Tibial nerve (tissue), 4 donors: ENCODE measurements around the gene NYNRIN. TPM values are rescaled to one million over a fixed set of nuclear protein-coding genes. Genes with fewer than 3 reads are reported as not detected.
A peak's percentile ranks its signal among the peaks of the same experiment; 100 is the strongest.

Source experiments
- DNase-seq, 2 donors: peaks; one replicate each; pipeline ENCODE4 v3.0.0-alpha.2; 2019; ENCODE audit warnings: low spot score in 2 of 2
- H3K27ac ChIP-seq, 4 donors: fragments of 200-600 bp; sonication (generic) in 3 of 4; one replicate each; pipeline ENCODE4 v1.5.1; 2017 to 2019; ENCODE audit warnings: mild to moderate bottlenecking in 1 of 4
- H3K27me3 ChIP-seq, 2 donors: fragments of 200-600 bp; sonication (generic) in 1 of 2; one replicate each; pipeline versions ENCODE4 v1.5.1 to v1.6.0; 2017 to 2019
- H3K36me3 ChIP-seq, 3 donors: fragments of 200-600 bp; sonication (generic); one replicate each; pipeline ENCODE4 v1.5.1; 2018 to 2019
- H3K4me1 ChIP-seq, 4 donors: fragments of 200-600 bp; sonication (generic) in 3 of 4; one replicate each; pipeline ENCODE4 v1.5.1; 2017 to 2019
- H3K4me3 ChIP-seq, 4 donors: fragments of 200-600 bp; sonication (generic) in 3 of 4; one replicate each; pipeline ENCODE4 v1.5.1; 2017 to 2019; ENCODE audit warnings: mild to moderate bottlenecking in 1 of 4, moderate library complexity in 1 of 4
- H3K9me3 ChIP-seq, 4 donors: fragments of 200-600 bp; sonication (generic) in 3 of 4; one replicate each; pipeline ENCODE4 v1.5.1; 2017 to 2019
- CTCF ChIP-seq, 5 experiments: fragments of 200-600 bp in 3 of 5; fragments of 450-650 bp in 2 of 5; sonication (generic) in 3 of 5; IDR thresholded peaks; one replicate each; pipeline ENCODE4 v1.5.1; 2016 to 2019; ENCODE audit warnings: antibody characterized with exemption in 5 of 5, mild to moderate bottlenecking in 3 of 5, moderate library complexity in 2 of 5
- EP300 ChIP-seq, 2 donors: sonication (generic); formaldehyde crosslinking; IDR thresholded peaks; one replicate each; pipeline ENCODE4 v1.6.1; 2017; ENCODE audit warnings: antibody characterized with exemption in 2 of 2, mild to moderate bottlenecking in 1 of 2
- POLR2A ChIP-seq, 2 donors: fragments of 450-650 bp; IDR thresholded peaks; one replicate each; pipeline ENCODE4 v1.6.1; 2017; ENCODE audit warnings: antibody characterized with exemption in 2 of 2, mild to moderate bottlenecking in 2 of 2, moderate library complexity in 2 of 2
- WGBS, 2 donors: methylation state at CpG; one replicate each; pipeline ENCODE4 v1.1.5; 2018; 5-methylcytosine and 5-hydroxymethylcytosine counted together
- total RNA-seq, 4 donors: library from RNA; depleted of rRNA; stranded (reverse); fragments of >200 nt; gene quantifications; one replicate each; pipeline ENCODE4 v1.1.0, GENCODE V29; 2016

Gene NYNRIN
- total RNA-seq, 4 donors from 2014 or later = 17.4 to 24.7 (median 19.4) TPM

GRCh38 chr14:24395609-24396582 is 2.9 kb upstream of the NYNRIN start:
- no peak for TF ChIP-seq POLR2A (IDR thresholded peaks at IDR 0.05)
- no peak for TF ChIP-seq CTCF (IDR thresholded peaks at IDR 0.05)
- no peak for TF ChIP-seq EP300 (IDR thresholded peaks at IDR 0.05)
- DNase-seq = no peak
- no peaks in the 10 kb centered on the region for H3K9me3 ChIP-seq
- no peak overlapping the region for H3K4me3 ChIP-seq
- H3K36me3 ChIP-seq = no peaks in the 10 kb centered on the region
- no peaks in the 10 kb centered on the region for H3K27me3 ChIP-seq
- H3K27ac ChIP-seq = no peak overlapping the region
- WGBS, 2 donors = 57 to 62% methylated on average over 8 of the region's 8 CpGs
- H3K4me1 ChIP-seq = peaks cover 0 to 38% (median 15%) of the 10 kb centered on the region in 4 donors

GRCh38 chr14:24397639-24398292 is 1.0 kb upstream of the NYNRIN start:
- peaks cover 0 to 52% (median 21%) of the 10 kb centered on the region in 4 donors for H3K4me1 ChIP-seq
- DNase-seq = no peak
- peak overlapping the region in 1 of 4 donors; percentile 88 for H3K4me3 ChIP-seq
- TF ChIP-seq CTCF (IDR thresholded peaks at IDR 0.05) = no peak
- peak overlapping the region; percentile 9 to 89 (median 80) for H3K27ac ChIP-seq
- H3K27me3 ChIP-seq = no peaks in the 10 kb centered on the region
- WGBS, 2 donors = 32 to 36% methylated on average over 6 of the region's 6 CpGs
- no peaks in the 10 kb centered on the region for H3K36me3 ChIP-seq
- H3K9me3 ChIP-seq = no peaks in the 10 kb centered on the region

GRCh38 chr14:24398293-24398652 is 530 bp upstream of the NYNRIN start:
- Histone ChIP-seq H3K27me3 (no peaks in the 10 kb centered on the region), H3K9me3 (no peaks in the 10 kb centered on the region), H3K36me3 (no peaks in the 10 kb centered on the region), H3K27ac (peak overlapping the region; percentile 16 to 89 (median 80)), H3K4me3 (peak overlapping the region; percentile 55 to 88 (median 72)), H3K4me1 (peaks cover 0 to 57% (median 23%) of the 10 kb centered on the region in 4 donors)
- no peak for DNase-seq
- 0 to 2% methylated on average over 6 to 7 of the region's 7 CpGs for WGBS, 2 donors
- TF ChIP-seq POLR2A (IDR thresholded peaks at IDR 0.05) (no peak), CTCF (IDR thresholded peaks at IDR 0.05) (no peak), EP300 (IDR thresholded peaks at IDR 0.05) (no peak)

GRCh38 chr14:24399447-24399822 is 632 bp downstream of the NYNRIN start:
- H3K36me3 ChIP-seq = no peaks in the 10 kb centered on the region
- H3K4me3 ChIP-seq = peak overlapping the region; percentile 55 to 88 (median 72)
- peaks cover 0 to 69% (median 29%) of the 10 kb centered on the region in 4 donors for H3K4me1 ChIP-seq

More at GRCh38 chr14:24399447-24399822, 632 bp downstream of the NYNRIN start:
- WGBS, 2 donors = 7 to 19% methylated on average over 7 to 8 of the region's 8 CpGs
- H3K9me3 ChIP-seq = no peaks in the 10 kb centered on the region
- peak overlapping the region; percentile 16 to 89 (median 80) for H3K27ac ChIP-seq
- no peak for DNase-seq
- TF ChIP-seq EP300 (IDR thresholded peaks at IDR 0.05) (no peak), CTCF (IDR thresholded peaks at IDR 0.05) (no peak)
- no peaks in the 10 kb centered on the region for H3K27me3 ChIP-seq
